Left forelimb (tissue), 1 donor: ENCODE measurements around the gene SSRP1.
A peak's percentile ranks its signal among the peaks of the same experiment; 100 is the strongest.

Experiments used
- DNase-seq: peaks from one replicate; pipeline ENCODE4 v3.0.0-alpha.2; 2018; ENCODE audit warnings: low spot score

Gene SSRP1

DNA sequence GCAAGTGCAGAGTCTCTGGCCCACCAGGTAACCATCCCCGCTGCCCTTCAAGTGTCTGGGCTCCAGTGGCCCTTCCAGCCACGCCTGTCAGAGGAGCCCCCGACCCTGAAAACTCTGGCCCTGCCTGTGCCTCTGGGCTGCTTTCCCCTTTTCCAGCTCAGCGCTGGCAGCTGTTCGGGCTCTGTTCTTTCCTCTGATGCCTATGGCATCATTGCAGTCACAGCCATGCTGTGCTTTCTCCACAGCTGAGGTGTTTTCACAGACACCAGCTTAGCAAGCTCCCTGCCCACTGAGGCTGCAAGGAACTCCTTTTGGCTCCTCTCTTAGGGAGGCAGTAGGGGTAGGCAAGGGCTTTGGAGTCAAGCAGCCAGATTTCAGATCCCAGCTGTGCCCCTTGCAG lies 23.7 kb upstream of the SSRP1 start:
- no peak for DNase-seq

GRCh38 chr11:57358991-57359390 lies 23.3 kb upstream of the SSRP1 start:
- DNase-seq, result no peak

DNA sequence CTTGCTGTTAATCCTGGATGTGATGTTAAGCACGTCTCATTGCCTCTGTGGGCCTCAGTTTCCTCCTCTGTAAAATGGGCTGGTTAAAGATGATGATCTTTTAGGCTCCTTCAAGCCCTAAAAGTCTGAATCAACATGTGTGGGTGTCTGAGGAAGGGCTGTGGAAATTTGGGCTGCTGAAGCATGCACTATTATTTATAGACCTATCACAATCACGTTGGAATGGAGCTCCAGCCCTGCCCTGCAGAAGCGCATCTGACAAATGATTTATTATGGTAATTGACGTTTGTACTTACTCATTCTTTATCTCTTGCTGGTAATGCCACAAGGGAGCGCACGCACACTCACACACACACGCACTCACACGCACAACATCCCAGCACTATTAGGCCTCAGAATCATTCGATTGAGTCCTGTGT lies 22.9 kb upstream of the SSRP1 start:
- no peak for DNase-seq

- no peak for DNase-seq
Observed at GRCh38 chr11:57357856-57358255, 22.2 kb upstream of the SSRP1 start.

DNA sequence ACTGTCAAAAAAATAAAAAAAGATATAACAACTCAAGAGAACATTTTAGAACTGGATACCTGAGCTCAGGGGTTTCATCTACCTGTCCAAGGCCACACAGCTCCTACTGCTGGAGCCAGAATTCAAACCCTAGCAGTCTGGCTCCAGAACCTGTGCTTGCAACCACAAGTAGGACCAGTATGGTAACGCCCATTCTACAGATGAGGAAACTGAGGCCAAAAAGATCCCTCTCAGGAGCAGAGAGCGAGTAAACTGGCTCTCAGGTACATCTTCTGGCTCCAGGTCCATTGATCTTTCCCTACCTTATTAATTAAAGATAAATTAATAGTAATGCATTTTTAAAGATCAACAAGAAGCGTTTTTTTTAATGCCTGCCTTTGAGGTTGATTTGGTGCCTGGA lies 21.6 kb upstream of the SSRP1 start:
- DNase-seq, result no peak

GRCh38 chr11:57356268-57356667 lies 20.6 kb upstream of the SSRP1 start:
- no peak for DNase-seq

GRCh38 chr11:57354699-57355098 lies 19.0 kb upstream of the SSRP1 start:
- DNase-seq, result no peak

- DNase-seq, result no peak
Observed at GRCh38 chr11:57353852-57354251, 18.2 kb upstream of the SSRP1 start.

GRCh38 chr11:57353446-57353845 lies 17.8 kb upstream of the SSRP1 start:
- DNase-seq, result no peak

DNA sequence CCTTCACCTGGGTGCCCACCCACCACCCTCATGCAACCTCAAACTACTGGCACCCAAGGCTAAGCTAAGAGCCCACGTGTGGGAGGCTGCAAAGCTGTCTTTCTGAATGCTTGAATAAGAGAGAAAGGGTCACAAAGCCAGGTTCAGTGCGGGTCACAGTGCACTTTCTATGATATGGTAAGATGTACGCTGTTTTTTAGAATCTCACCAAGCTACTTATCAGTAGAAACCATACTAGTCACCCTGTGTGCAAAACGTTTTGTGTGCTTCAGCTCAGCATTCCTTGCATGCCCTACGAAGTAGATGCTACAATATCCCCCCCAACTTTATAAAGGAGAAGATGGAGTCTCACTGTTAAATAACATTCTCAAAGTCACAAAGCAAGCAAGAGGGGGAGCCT lies 17.3 kb upstream of the SSRP1 start:
- DNase-seq, result no peak

DNA sequence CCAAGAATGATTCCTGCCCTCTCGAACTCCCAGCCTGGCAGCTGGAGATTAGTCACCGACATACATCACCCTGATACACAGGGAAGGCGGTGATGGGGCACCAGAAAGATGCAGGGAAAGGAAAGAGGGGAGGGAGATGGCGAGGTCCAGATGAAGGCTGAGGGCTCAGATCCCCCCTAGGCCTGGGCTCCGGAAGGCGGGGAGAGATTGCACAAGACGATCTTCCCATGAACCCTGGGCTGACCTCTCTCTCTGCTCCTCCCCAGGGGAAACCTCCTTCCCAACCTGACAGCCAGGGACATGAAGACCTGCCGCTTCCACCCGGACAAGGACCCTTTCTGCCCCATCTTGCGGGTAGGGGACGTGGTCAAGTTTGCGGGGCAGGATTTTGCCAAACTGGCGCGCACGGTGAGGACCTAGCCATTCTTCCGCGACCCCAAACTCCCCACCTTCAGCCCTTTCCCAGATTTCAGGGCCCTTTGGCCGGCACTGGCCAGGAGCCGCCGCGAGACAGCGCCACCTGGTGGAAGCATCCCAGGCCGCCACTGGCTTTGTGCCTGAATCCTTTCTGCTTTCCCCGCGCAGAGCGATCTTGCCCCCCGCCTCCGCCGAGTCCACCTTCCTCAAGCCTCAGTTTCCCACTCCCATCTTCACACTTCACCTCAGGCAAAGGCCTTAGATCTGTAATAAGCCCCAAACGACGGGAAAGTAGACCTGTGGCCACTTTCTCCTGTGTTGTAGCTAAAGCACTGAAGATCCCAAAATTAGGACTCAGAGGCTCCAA lies 14.0 kb upstream of the SSRP1 start:
- peak; percentile 80 for DNase-seq

DNA sequence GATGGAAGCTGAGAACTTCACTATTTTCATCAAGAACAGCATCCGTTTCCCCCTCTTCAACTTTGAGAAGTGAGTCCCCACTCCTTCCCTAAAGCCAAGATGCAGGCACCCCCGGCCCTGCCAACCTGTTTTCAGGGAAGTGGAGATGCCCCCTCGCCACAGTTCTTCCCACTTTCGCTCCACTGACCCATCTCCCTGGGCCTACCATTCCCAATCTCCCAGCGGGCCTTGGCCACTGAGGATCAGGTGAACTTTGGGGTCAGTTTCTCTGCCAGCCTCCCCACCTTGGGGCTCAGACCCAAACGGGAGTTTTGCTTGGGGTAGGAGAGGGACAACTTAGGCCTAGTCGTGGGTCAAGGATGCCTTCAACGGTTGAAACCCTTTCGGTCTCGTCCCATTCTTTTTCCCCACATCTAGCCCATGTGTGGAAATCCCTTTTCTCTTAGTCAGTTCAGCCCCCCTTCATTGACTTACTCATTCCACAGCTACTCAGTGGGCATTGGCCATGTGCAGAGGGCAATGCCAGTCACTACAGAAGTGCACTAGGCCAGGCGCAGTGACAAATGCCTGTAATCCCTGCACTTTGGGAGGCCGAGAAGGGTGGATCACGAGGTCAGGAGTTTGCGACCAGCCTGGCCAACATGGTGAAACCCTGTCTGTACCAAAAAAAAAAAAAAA lies 13.1 kb upstream of the SSRP1 start:
- no peak for DNase-seq

GRCh38 chr11:57348052-57348451 lies 12.4 kb upstream of the SSRP1 start:
- no peak for DNase-seq

- no peak for DNase-seq
Observed at GRCh38 chr11:57347336-57347735, 11.6 kb upstream of the SSRP1 start.

DNA sequence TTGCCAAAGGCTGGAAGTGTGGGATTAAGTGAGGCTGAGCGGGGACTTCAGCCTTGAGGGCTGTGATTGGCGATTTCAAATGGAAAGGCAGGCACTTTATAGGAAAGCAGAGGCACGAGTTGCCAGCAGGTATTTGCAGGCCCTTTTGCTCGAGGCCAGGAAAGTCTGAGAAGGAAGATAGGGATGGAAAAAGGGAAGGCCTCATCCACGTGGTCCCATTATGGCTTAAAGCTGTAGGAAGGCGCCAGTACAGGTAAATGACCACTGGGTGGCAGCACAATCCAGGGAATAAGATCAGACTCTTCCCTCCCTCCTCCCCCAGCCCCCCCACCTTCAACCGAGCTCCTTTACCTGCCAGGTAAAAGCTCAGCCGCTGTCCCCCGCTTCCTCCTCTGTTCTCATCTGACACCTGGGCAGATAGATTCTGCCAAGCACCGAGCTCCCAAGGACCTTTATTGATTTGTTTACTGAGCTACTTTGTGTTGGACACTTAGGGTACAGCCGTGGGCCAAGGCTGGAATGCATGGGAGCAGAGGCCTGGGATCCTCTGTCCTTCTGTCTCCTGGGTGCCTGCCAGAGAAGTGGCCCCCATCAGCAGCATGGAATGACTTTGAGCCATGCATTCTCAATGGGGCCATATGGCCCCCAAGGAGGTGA lies 10.0 kb upstream of the SSRP1 start:
- no peak for DNase-seq

DNA sequence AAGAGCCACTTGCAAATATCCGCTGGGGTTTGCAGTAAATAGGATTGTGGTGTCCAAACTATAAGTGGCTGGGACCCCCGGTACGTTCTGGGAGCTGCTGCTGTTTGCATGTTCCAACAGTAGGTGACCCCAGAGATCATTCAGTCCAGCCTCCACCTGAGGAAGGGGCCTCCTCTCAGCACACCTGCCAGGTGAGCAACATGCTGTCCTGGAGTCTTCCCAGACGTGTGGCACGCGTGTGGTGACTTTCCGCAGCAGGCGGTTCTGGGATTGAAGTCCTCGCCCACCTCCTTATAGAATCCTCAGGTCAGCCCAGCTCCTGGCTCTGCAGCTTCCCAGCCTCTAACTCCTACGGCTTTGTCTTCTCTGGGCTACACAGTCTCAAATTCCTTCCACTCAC lies 9.1 kb upstream of the SSRP1 start:
- no peak for DNase-seq

- no peak for DNase-seq
Observed at GRCh38 chr11:57343825-57344224, 8.1 kb upstream of the SSRP1 start.

DNA sequence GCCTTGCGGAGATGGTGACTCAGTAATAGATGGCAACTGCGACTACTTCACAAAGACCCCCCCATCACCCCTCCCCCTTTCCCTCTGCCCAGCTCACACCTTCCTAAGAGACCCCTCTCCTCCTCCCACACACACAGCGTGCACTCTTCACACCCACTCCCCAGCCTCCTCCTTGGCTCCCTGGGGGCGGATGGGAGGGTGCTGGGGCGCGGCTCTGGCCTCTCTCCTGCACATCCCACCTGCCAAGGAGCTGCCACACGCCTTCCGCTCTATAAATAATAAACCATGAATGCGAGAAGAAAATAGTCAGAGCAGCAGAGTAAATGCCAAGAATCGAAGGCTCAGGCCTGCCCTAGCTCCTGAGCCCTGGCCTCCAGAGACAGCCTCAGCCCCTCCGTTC lies 7.0 kb upstream of the SSRP1 start:
- DNase-seq, result no peak

- no peak for DNase-seq
Observed at GRCh38 chr11:57341250-57341808, 5.6 kb upstream of the SSRP1 start.

- no peak for DNase-seq
Observed at GRCh38 chr11:57340039-57340615, 4.4 kb upstream of the SSRP1 start.

- no peak for DNase-seq
Observed at GRCh38 chr11:57339328-57339727, 3.6 kb upstream of the SSRP1 start.

DNA sequence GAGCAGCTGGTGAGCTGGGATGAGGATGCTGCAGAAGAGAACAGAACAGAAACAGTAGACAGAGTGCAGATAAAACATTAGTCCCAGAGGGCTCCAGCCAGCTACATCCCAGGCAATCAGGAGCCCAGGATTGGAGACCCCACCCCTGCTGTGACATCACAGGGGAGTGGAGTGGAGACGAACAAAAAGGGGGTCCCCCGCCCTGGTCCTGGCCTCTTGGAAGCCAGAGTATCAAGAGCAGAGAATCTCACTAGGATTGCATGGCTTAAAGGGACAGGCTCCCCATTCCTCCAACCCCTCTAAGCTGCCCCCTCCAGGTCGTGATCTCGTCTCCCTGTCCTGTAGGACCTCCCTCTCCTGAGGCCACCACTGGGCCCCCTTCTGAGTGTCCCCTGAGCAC lies 2.5 kb upstream of the SSRP1 start, which contains the start of gene P2RX3:
Gene P2RX3 (plus strand): TSS at position 211 of the 400 bp plus-strand sequence. CDS start 199 bp downstream, outside the sequence.
- no peak for DNase-seq
